Activated naive CD4-positive, alpha-beta T cell treated with anti-CD3 and anti-CD28 coated beads for 36 hours (primary cell): ENCODE measurements around the gene RNF8. TPM values are rescaled to one million over a fixed set of nuclear protein-coding genes. Genes with fewer than 3 reads are reported as not detected.

ENCODE experiments used
- CTCF ChIA-PET: fragments of 350-600 bp; sonication (Branson Sonifier 250); formaldehyde crosslinking; loops from one replicate; lab custom pipeline; 2021; ENCODE audit warnings: antibody characterized with exemption; lab: Charles Lee
- DNase-seq: peaks from one replicate; pipeline ENCODE4 v3.0.0-alpha.2; 2020
- H3K27ac Mint-ChIP-seq: one replicate; pipeline ENCODE4 v1.8.0; 2021; ENCODE audit warnings: mild to moderate bottlenecking, mixed read lengths
- H3K27me3 Mint-ChIP-seq: one replicate; pipeline ENCODE4 v1.8.0; 2021; ENCODE audit warnings: low read depth, mixed read lengths
- H3K36me3 Mint-ChIP-seq: one replicate; pipeline ENCODE4 v1.8.0; 2021; ENCODE audit warnings: low read depth, mixed read lengths
- H3K4me1 Mint-ChIP-seq: one replicate; pipeline ENCODE4 v1.8.0; 2021; ENCODE audit warnings: low read depth, mixed read lengths
- H3K4me3 Mint-ChIP-seq: one replicate; pipeline ENCODE4 v1.8.0; 2021; ENCODE audit warnings: mild to moderate bottlenecking, moderate library complexity, mixed read lengths
- H3K9me3 Mint-ChIP-seq: one replicate; pipeline ENCODE4 v1.8.0; 2021; ENCODE audit warnings: mixed read lengths
- intact Hi-C: fragments of 100-400 bp; cut with micrococcal nuclease; formaldehyde crosslinking; loops from one replicate; pipeline ENCODE4 v1.15.1; 2023
- total RNA-seq, 2 experiments: library from RNA; stranded (reverse); gene quantifications; one replicate each; pipeline ENCODE4 v1.2.3, GENCODE V29; 2021

RNF8 gene
- total RNA-seq, 2 experiments from 2014 or later = 18.6 to 19.4 TPM

DNA sequence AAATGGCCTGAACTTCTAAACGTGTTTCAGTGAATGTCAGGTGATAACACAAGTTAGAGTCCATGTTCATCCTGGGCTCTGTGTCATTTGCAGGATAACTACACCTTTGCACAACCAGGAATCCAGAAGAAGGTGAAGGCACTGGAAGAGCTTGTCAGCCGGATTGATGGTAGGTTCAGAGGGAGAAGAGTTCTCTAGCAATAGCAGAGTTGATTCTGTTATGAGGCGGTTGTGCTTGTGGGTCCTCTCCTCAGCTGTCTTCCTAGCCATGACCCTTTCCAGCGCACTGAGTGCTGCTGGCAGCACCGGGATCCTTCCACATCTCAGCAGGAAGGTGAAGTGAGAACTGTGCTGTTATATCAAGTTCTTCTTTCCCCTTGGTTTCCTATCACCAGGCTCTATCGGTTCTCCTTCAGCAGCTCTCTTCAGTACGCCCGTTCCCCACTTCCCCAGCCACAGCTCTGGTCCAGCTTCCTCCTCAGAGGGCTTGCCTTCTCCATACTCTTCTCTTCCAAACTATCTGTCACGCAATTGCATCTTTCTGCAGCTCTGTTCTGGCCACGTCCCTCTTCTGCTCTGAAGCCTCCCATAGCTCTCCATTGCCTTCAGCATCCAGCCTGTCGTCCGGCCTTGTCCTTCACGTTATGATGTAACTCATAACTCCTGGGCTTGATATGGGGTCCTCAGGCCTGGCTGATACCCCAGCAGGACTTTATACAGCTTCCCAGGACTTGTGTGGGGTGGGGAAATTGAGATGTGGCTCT is 39.9 kb upstream of the RNF8 start:
- Mint-ChIP-seq H3K4me3 (no peak overlapping the region), H3K36me3 (peaks cover 5% of the 10 kb centered on the region), H3K27ac (no peak overlapping the region), H3K27me3 (no peaks in the 10 kb centered on the region), H3K4me1 (peaks cover 2% of the 10 kb centered on the region), H3K9me3 (no peaks in the 10 kb centered on the region)
- intact Hi-C loops = no loop called here
- no peak for DNase-seq
- CTCF ChIA-PET = interaction anchor here (0.6 to 2.9 kb wide), 19 partner anchors 8 to 407 kb away, joined by 3 to 16 read pairs (median 4); partner anchors contain the start of genes TBC1D22B and TMEM217

- peak; percentile 68 for DNase-seq
- intact Hi-C loops = loop anchor here (1.0 kb wide), 3 partner anchors 92 to 296 kb away; no protein-coding TSS in a partner anchor
- CTCF ChIA-PET = interaction anchor here (0.6 to 2.9 kb wide), 19 partner anchors 8 to 408 kb away, joined by 3 to 16 read pairs (median 4); partner anchors contain the start of genes TBC1D22B and TMEM217
- Mint-ChIP-seq H3K9me3 (no peaks in the 10 kb centered on the region), H3K4me3 (no peak overlapping the region), H3K27me3 (no peaks in the 10 kb centered on the region), H3K27ac (no peak overlapping the region), H3K4me1 (peaks cover 2% of the 10 kb centered on the region), H3K36me3 (peaks cover 5% of the 10 kb centered on the region)
Observed at GRCh38 chr6:37314487-37315156, 39.2 kb upstream of the RNF8 start.

DNA sequence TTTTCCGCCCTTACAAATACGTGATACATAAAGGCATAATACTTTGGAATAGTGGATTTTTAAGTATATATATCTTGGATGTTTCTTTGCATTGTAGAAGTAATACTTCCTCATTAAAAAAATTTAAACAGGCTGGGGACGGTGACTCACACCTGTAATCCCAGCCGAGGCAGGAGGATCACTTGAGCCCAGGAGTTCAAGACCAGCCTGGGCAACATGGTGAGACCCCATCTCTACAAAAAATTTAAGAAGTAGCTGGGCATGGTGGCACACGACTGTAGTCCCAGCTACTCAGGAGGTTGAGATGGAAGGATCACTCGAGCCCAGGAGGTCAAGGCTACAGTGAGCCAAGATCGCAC is 38.6 kb upstream of the RNF8 start:
- Mint-ChIP-seq H3K4me1 (peaks cover 2% of the 10 kb centered on the region), H3K27me3 (no peaks in the 10 kb centered on the region), H3K4me3 (no peak overlapping the region), H3K36me3 (peaks cover 5% of the 10 kb centered on the region), H3K27ac (no peak overlapping the region), H3K9me3 (no peaks in the 10 kb centered on the region)
- intact Hi-C loops = loop anchor here (1.0 kb wide), 3 partner anchors 93 to 297 kb away; no protein-coding TSS in a partner anchor
- no peak for DNase-seq
- CTCF ChIA-PET = interaction anchor here (0.6 to 2.9 kb wide), 12 partner anchors 9 to 408 kb away, joined by 3 to 16 read pairs (median 4); partner anchors contain the start of genes TBC1D22B and TMEM217

DNA sequence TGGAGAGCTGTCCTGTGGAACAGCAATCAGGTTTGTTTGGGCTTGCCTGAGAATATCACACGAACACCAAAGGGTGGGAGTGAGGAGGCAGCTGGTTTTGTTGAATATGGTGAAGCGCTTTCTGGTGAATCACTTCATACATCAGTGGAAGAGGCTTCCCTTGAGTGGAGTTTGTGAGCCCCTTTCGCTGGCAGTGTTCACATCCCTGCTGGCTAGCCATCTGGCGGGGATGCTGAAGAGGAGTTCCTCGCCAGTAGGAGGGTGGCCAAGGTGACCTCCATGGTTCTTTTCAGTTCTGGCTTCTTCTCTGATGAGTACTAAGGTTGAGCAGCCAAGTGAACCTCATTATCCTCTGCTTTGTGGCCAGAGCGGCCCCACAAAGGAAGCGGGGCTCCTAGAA is 37.7 kb upstream of the RNF8 start:
- Mint-ChIP-seq H3K27ac (no peak overlapping the region), H3K4me3 (no peak overlapping the region), H3K4me1 (peaks cover 2% of the 10 kb centered on the region), H3K27me3 (no peaks in the 10 kb centered on the region), H3K9me3 (no peaks in the 10 kb centered on the region), H3K36me3 (peaks cover 5% of the 10 kb centered on the region)
- CTCF ChIA-PET = interaction anchor here (2.6 kb wide), 1 partner anchor 296 kb away, joined by 16 read pairs; no protein-coding TSS in a partner anchor
- intact Hi-C loops = no loop called here
- DNase-seq = no peak

- no peaks in the 10 kb centered on the region for H3K9me3 Mint-ChIP-seq
- intact Hi-C loops = no loop called here
- peaks cover 5% of the 10 kb centered on the region for H3K36me3 Mint-ChIP-seq
- no peaks in the 10 kb centered on the region for H3K27me3 Mint-ChIP-seq
- no peak overlapping the region for H3K27ac Mint-ChIP-seq
- no peak overlapping the region for H3K4me3 Mint-ChIP-seq
- H3K4me1 Mint-ChIP-seq = peaks cover 2% of the 10 kb centered on the region
- DNase-seq = no peak
- CTCF ChIA-PET = interaction anchor here (1.2 kb wide), 1 partner anchor 9 kb away, joined by 3 read pairs; no protein-coding TSS in a partner anchor
Observed at GRCh38 chr6:37317312-37318038, 36.3 kb upstream of the RNF8 start.

DNA sequence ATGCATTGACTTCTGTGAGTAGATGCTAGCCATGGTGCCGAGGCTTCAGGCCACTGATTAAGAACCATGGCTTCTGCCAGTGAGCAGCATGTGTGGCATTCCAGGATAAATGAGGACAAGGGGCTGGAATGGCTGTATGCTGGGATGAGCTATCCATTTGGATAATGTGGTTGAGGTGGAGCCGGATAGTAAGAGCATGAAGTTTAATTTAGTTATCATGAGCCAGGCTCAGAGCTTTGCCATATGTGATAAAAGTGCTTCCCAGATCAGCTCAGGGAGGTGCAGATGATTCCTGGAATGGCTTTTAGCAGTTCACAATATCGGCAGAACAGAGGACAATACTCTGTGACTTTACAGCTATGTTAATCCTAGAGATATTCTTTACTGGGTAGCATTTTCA is 34.6 kb upstream of the RNF8 start:
- DNase-seq = no peak
- Mint-ChIP-seq H3K27ac (no peak overlapping the region), H3K4me1 (peaks cover 12% of the 10 kb centered on the region), H3K9me3 (no peaks in the 10 kb centered on the region), H3K36me3 (peaks cover 5% of the 10 kb centered on the region), H3K4me3 (no peak overlapping the region), H3K27me3 (no peaks in the 10 kb centered on the region)
- intact Hi-C loops = no loop called here
- CTCF ChIA-PET = interaction anchor here (0.6 kb wide), 1 partner anchor 421 kb away, joined by 3 read pairs; no protein-coding TSS in a partner anchor

- Mint-ChIP-seq H3K36me3 (peaks cover 2% of the 10 kb centered on the region), H3K4me1 (peaks cover 15% of the 10 kb centered on the region), H3K9me3 (no peaks in the 10 kb centered on the region), H3K27me3 (no peaks in the 10 kb centered on the region), H3K4me3 (no peak overlapping the region), H3K27ac (no peak overlapping the region)
- no peak for DNase-seq
- intact Hi-C loops = no loop called here
- CTCF ChIA-PET = interaction anchor here (1.1 kb wide), 1 partner anchor 302 kb away, joined by 3 read pairs; no protein-coding TSS in a partner anchor
Observed at GRCh38 chr6:37319856-37320480, 33.8 kb upstream of the RNF8 start.

GRCh38 chr6:37320646-37321045 is 33.1 kb upstream of the RNF8 start:
- CTCF ChIA-PET = interaction anchor here (1.1 kb wide), 1 partner anchor 303 kb away, joined by 3 read pairs; no protein-coding TSS in a partner anchor
- Mint-ChIP-seq H3K4me3 (no peak overlapping the region), H3K4me1 (peaks cover 18% of the 10 kb centered on the region), H3K27me3 (no peaks in the 10 kb centered on the region), H3K9me3 (no peaks in the 10 kb centered on the region), H3K27ac (no peak overlapping the region), H3K36me3 (peaks cover 2% of the 10 kb centered on the region)
- no peak for DNase-seq
- intact Hi-C loops = no loop called here

DNA sequence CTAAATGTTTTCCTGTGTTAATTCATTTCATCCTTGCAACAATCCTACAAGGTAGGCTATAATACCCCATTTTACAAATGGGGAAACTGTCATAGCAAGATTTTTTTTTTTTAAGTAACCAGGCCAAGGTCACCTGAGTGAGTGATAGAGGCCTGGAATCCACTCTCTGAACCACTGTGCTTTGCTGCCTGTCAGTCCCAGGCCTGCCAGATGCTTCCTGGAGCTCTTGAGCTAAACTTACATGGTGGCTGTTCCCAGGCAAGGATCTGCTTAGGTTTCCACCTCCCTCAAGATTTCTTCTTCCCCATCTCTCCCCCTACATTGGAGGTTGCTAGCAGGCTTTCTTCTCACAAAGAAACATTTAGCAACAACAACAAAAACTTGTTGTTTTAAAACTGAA is 32.7 kb upstream of the RNF8 start:
- Mint-ChIP-seq H3K4me1 (peaks cover 20% of the 10 kb centered on the region), H3K4me3 (no peak overlapping the region), H3K27ac (no peak overlapping the region), H3K27me3 (no peaks in the 10 kb centered on the region), H3K9me3 (no peaks in the 10 kb centered on the region), H3K36me3 (peaks cover 3% of the 10 kb centered on the region)
- CTCF ChIA-PET = no interaction called here
- no peak for DNase-seq
- intact Hi-C loops = no loop called here

GRCh38 chr6:37321516-37322415 is 32.0 kb upstream of the RNF8 start:
- intact Hi-C loops = no loop called here

GRCh38 chr6:37323580-37323979 is 30.2 kb upstream of the RNF8 start:
- CTCF ChIA-PET = interaction anchor here (0.8 to 1.5 kb wide), 5 partner anchors 9 to 369 kb away, joined by 3 to 8 read pairs (median 4); no protein-coding TSS in a partner anchor
- DNase-seq = no peak
- H3K36me3 Mint-ChIP-seq = peaks cover 6% of the 10 kb centered on the region
- H3K27ac Mint-ChIP-seq = no peak overlapping the region
- intact Hi-C loops = no loop called here
- H3K27me3 Mint-ChIP-seq = no peaks in the 10 kb centered on the region
- peaks cover 20% of the 10 kb centered on the region for H3K4me1 Mint-ChIP-seq
- no peak overlapping the region for H3K4me3 Mint-ChIP-seq
- no peaks in the 10 kb centered on the region for H3K9me3 Mint-ChIP-seq

More at GRCh38 chr6:37321516-37322415, 32.0 kb upstream of the RNF8 start:
- CTCF ChIA-PET = interaction anchor here (0.8 to 1.2 kb wide), 2 partner anchors 52 to 57 kb away, joined by 3 read pairs; no protein-coding TSS in a partner anchor
- H3K27me3 Mint-ChIP-seq = no peaks in the 10 kb centered on the region
- H3K27ac Mint-ChIP-seq = no peak overlapping the region
- peaks cover 2% of the 10 kb centered on the region for H3K36me3 Mint-ChIP-seq
- peaks cover 20% of the 10 kb centered on the region for H3K4me1 Mint-ChIP-seq
- no peaks in the 10 kb centered on the region for H3K9me3 Mint-ChIP-seq
- H3K4me3 Mint-ChIP-seq = no peak overlapping the region
- DNase-seq = no peak
